Kidney epithelial cell (primary cell): Measurements from ENCODE around the gene PCDHGB5. TPM values are rescaled to one million over a fixed set of nuclear protein-coding genes. Genes with fewer than 3 reads are reported as not detected.
A peak's percentile ranks its signal among the peaks of the same experiment; 100 is the strongest.

Source experiments
- DNase-seq: peaks from one replicate; pipeline ENCODE4 v3.0.0-alpha.2; 2010; ENCODE audit warnings: low read depth
- H3K27me3 ChIP-seq: 2 replicates; pipeline ENCODE4 v1.6.0; 2011; ENCODE audit warnings: low read length; ENCODE audit not compliant: control insufficient read depth, insufficient read depth
- H3K36me3 ChIP-seq: 2 replicates; pipeline ENCODE4 v1.5.1; 2011; ENCODE audit warnings: low read length; ENCODE audit not compliant: control insufficient read depth, insufficient read depth
- H3K4me3 ChIP-seq: 2 replicates; pipeline ENCODE4 v1.5.1; 2011; ENCODE audit warnings: low read depth, mild to moderate bottlenecking, control low read depth, low read length
- CTCF ChIP-seq: IDR thresholded peaks from 2 replicates; pipeline ENCODE4 v1.5.1; 2011; ENCODE audit warnings: mild to moderate bottlenecking, moderate library complexity, low read length, control low read depth, inconsistent platforms; ENCODE audit not compliant: insufficient read depth, poor library complexity, severe bottlenecking
- total RNA-seq: library from RNA; depleted of rRNA; stranded (reverse); fragments of >200 nt; gene quantifications from 2 replicates; pipeline ENCODE4 v1.2.3, GENCODE V29; 2015

The PCDHGB5 gene
- total RNA-seq, 1 donor from 2014 or later, result 19.3 TPM

- no peak for TF ChIP-seq CTCF
- Histone ChIP-seq H3K4me3 (no peak overlapping the region), H3K27me3 (peaks cover 22% of the 10 kb centered on the region), H3K36me3 (peaks cover 1% of the 10 kb centered on the region)
- DNase-seq, result no peak
Measured at GRCh38 chr5:141419074-141419880, 21.5 kb downstream of the PCDHGB5 start.

- DNase-seq, result no peak
- Histone ChIP-seq H3K4me3 (peak within 1 kb of the TSS; percentile 42), H3K36me3 (peaks cover 1% of the 10 kb centered on the region), H3K27me3 (peaks cover 19% of the 10 kb centered on the region)
- peak; percentile 46 for TF ChIP-seq CTCF
Measured at GRCh38 chr5:141420855-141421488, 23.2 kb downstream of the PCDHGB5 start, which contains the start of gene PCDHGA11. Gene PCDHGA11, plus strand, starts transcription at chr5:141421051. Its CDS starts 177 bp downstream, at chr5:141421228.

- DNase-seq, result no peak
- H3K4me3 ChIP-seq, result peak overlapping the region; percentile 42
- H3K27me3 ChIP-seq, result peaks cover 19% of the 10 kb centered on the region
- TF ChIP-seq CTCF, result no peak
- peaks cover 1% of the 10 kb centered on the region for H3K36me3 ChIP-seq
Measured at GRCh38 chr5:141421489-141421855, 23.7 kb downstream of the PCDHGB5 start.

- H3K36me3 ChIP-seq, result peaks cover 1% of the 10 kb centered on the region
- DNase-seq, result no peak
- no peak for TF ChIP-seq CTCF
- peaks cover 19% of the 10 kb centered on the region for H3K27me3 ChIP-seq
- no peak overlapping the region for H3K4me3 ChIP-seq
Measured at GRCh38 chr5:141422742-141423291, 25.1 kb downstream of the PCDHGB5 start.

- no peaks in the 10 kb centered on the region for H3K36me3 ChIP-seq
Measured at GRCh38 chr5:141427783-141428426, 30.2 kb downstream of the PCDHGB5 start.

More at GRCh38 chr5:141427783-141428426, 30.2 kb downstream of the PCDHGB5 start:
- no peak overlapping the region for H3K4me3 ChIP-seq
- peaks cover 12% of the 10 kb centered on the region for H3K27me3 ChIP-seq
- TF ChIP-seq CTCF, result no peak
- no peak for DNase-seq
